GM21529 (cell line): Measurements from ENCODE around the gene HHAT.

Source experiments
- ATAC-seq: cut with Tn5 transposase; IDR thresholded peaks from one replicate; pipeline ENCODE4 v1.9.1; 2021; ENCODE audit not compliant: unreplicated experiment

HHAT gene

DNA sequence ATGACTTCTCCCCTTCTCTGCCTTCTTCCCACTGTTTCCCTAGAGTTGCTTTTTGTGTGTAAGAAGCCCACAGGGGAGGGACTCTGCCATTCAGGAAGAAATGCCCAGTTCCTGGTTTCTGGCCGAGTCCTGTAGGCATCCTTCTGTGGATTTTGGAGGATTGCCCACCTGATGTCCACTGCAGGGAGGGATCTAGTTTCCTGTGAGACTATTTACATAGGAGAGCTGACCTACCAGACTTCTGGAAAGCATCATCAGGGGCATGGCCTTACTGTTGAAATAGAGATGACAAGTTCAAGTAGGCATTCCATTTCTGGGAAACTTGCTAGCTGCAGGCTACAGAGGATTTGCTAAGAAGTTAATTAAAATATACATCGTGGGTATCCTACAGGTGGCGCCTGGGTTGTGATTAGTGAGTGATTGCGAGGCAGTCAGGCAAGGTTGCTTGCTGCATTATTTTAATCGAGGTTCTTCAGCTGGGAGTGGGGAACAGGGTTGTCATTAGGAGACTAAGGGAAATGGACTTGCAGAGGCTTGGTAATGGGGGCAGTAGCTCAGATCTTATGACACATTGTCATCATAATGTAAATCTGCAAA lies 148.7 kb downstream of the HHAT start:
- no peak for ATAC-seq

DNA sequence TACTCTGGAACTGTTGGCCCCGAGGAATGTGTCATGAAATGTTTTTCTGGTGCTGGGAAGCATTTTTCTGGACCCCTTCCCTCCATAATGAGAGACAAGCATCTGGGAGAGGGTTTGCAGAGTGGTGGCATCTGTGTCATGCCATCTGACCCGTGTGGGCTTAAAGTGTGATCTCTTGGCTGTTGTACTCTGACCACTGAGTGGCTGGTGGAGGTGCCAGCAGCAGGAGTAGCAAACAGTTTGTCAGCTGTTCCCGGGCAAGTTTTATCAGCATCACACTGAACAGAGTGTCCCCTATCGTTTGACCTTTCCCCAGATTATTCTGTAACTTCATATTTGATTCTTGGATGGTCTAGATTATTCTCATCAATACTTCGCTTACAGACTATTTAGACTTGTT lies 150.1 kb downstream of the HHAT start:
- ATAC-seq = no peak

DNA sequence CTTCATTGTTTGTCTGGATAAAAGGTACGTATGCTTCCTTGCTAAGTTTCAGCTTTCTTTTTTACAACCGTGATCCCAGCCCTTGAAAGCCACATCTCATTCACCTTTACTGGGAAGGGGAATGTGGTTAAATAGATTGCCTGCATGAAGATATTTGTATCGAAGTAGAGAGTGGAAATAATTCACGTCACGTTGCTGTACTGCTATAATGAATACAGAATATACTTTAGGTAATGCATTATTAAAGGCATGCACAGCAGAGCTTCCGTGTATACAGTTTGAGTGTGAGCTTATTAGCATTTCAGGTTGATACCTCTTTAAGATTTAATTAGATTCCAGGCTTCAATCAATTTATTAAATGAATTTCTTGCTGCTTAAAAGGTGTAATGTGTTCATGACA lies 153.8 kb downstream of the HHAT start:
- no peak for ATAC-seq

DNA sequence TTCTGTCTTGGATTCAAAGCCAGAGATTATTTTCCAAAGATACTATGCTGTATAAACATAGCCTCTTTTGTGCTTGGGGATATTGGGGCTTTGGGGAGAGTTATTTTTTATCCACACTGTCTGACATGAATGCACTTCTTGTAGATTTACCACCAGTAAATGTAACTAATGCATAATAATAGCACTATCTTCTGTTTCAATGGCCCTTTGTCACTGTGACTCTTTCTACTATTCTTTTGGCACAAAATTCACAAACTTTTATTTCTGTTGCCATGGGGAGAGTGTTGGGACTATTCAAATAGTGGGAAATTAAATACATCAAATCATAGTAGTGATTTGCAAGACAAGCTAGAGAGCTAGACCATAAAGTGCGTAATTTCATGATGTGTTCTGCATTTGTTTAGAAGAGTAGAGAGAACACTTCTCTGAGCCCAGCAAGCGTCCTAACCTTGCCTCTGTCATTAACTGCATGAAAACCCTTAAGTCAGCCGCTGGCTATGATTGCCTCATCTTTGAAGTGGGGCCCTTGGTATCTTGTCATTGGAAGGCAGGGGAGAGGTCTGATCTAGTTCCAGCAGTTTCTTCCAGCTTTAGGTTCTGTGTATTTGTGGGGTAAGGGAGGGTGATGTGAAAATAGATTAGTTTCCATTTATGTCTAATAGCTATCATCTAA lies 154.4 kb downstream of the HHAT start:
- ATAC-seq = no peak

DNA sequence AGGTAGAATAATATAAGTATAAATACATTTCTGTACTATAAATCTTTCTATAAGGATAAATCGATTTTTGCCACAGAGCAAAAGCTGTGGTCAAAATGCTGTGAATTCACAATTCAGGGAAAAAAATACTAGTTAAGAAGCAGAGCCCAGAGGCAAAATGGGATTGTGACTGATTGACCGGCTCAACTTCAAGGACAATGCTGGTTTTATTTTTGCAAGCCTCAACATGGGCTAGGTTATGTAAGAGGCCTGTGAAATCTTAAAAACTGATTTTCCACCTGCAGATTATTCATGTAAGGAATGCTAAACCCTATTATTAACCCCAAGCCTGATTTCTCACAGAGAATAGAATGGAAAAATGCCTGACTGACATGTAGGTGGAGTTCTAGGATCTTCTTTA lies 155.1 kb downstream of the HHAT start:
- no peak for ATAC-seq

DNA sequence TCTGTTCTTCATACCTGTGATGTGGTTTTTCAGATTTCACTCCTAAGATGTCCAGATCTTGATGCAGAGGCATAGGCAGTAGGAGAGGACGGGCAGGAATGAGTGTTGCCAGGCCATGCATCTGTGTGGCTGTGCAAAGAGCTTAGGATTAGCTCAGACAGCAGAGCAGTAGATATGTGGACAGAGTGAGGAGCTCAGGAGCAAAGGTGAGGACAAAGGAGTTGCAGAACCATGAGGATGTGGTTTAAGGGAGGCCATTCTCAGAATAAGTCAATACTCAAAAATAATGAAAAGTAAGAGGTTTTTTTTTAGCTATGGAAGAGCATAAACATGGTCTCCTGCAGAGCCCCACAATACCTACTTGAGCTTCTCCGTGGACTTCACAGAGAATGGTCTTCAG lies 158.3 kb downstream of the HHAT start:
- ATAC-seq = no peak

DNA sequence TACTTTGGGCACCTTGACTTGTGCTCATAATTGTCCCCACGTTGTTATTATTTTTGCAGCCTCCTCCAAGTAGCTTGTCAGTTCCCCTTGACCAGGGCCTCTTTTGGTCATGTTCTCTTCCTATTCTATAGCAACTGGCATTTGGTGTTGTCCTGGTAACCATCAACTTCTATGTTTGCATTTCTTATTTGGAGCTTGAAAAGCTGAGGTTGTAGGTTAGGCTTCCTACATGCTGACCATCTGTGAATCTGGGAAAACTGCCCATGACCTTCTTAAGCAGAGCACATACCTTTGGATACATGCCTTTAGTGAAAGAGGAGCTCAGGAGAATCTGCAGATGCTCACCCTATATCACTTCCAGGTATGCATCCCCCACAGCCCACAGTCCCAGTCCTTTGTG lies 160.8 kb downstream of the HHAT start:
- ATAC-seq = no peak

DNA sequence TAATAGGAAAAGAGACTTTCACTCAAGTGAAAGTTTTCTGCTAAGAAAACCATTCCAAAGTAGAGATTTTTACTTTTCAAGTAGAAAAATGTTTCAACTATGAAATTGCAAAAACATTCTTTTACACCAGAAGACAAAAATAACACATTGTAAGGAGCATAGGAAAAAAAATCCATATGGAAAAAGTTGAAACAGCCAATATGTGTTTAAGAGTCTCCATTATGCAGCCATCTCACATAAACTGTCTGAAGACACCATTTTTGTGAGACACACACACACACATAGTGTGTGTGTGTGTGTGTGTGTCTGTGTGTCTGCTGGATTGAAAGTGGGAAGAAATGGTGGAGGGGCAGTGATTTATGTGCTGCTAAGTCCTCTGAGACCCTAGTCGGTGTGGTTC lies 162.1 kb downstream of the HHAT start:
- ATAC-seq = no peak

DNA sequence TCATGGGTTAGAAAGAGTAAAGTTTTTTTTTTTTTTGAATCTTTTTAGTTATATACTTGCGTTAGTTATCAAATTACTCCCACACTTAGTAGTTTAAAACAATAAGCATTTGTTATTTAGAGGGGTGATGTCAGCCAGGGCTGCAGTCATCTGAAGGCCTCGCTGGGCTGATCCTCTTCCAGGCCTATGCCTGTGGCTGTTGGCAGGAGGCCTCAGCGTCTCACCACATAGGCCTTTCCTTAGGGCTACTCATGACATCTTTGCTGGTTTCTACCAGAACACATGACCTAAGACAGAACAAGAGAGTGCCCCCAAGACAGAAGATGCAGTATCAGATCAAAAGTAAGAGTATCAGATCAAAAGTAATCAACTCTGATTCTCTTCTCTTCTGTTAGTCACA lies 167.4 kb downstream of the HHAT start:
- no peak for ATAC-seq

DNA sequence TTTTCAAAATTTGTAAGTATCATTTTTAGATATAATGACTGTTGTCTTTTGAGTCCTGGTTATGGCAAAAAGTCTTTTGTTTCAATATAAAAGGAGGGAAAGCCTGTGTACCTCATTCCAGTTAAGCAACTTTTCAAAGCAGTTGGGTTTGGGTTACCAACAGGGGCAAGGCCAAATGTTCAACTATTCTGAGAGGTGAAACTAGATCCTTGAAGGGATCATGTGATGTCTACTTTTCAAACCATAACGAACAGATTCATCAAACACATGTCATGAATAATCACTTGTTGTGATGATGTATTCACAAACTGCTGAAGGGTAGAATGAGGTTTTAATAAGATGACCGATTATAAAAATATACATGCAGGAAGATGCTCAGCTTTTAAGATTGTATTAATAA lies 171.3 kb downstream of the HHAT start:
- no peak for ATAC-seq

DNA sequence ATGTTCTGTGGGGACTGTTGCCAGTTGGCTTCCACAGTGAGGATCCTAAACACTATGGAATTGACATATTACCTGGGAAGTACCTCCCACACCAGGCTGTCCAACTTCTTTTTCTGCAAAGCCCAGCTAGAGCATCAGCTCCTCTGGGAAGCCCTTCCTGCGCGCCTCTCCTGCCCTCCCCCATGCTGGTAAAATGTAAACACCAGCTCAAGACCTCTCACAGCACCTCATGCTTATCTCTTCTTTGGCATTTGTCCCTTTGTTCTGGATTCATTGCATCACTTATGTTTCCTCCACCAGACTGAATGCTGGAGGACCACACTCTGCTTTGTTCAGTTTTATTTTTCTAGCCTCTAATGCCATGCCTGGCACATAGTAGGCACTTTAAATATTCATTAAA lies 172.1 kb downstream of the HHAT start:
- no peak for ATAC-seq

DNA sequence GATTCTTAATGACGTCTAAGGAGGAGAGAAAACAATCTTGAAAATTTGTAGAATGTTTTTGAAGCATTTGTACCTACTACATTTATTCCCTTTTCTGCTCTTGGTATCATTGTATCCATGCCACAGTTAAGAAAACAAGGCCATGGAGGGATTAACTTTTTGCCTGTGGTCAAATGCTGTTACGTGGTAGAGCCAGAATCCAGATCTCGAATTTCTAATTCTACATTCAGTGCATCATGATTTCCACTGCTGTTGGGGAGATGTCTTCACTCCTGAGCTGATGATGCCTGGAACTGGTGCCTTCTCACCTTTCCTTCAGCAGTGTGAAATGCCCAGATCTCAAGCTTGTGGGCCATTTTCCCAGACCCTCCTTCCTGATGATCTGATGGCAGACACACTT lies 175.6 kb downstream of the HHAT start:
- ATAC-seq = no peak

DNA sequence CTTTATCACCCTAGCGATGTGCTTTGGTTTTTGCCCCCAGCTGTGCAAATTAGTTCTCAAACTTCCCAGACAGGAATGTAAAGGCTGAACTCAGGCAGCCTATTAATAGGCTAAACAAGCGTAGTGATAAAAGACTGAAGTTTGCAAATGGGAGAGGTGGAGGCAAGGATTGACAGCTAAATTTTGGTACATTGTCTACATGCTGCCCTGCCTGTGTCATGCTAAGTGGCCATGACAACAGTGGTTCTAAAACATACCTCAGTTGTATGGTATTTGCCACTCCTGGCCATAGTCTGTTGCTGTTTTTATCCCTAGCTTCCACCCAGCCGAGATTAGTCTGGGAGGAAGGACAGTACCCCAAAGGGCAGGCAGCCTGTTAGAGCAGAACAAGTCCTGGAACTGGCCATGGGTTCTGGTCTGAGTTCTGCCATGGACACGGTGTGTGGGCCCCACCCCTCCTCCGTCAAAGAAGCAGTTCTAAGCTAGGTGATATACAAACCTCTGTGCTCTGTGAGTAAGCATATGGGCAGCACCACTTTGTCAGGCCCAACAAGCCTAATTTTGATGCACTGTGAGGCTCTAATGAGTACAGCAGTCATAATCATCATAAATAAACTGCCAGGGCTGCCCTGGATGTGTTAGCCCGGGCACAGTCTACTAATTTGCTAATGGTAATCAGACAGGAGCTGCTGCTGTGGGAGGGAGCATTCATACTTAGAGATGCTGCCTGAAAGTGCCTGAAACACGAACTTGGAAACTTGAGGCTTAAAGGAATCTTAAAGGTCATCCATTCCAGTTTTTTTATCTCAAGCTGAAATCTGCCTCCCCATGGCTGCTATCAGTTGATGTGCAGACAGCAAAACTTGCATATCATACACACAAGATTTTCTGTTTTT lies 177.1 kb downstream of the HHAT start:
- no peak for ATAC-seq

DNA sequence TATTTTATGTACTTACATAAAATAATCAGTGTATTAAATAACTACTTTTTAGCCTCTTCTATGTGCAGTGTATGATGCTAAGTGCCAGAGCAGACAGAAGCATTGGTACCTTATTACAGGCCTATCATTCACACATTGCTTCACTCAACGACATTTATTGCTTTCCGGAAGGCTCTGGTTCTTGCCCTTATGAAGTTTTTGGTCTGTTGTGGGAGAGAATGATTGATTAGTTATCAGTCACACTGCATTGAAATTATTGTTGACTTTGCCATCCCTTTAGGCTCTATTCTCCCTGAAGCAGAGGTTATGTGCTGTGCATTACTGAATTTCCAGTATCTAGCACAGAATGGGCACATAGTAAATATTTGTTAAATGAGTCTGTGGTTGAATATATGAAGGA lies 178.0 kb downstream of the HHAT start:
- ATAC-seq = no peak

DNA sequence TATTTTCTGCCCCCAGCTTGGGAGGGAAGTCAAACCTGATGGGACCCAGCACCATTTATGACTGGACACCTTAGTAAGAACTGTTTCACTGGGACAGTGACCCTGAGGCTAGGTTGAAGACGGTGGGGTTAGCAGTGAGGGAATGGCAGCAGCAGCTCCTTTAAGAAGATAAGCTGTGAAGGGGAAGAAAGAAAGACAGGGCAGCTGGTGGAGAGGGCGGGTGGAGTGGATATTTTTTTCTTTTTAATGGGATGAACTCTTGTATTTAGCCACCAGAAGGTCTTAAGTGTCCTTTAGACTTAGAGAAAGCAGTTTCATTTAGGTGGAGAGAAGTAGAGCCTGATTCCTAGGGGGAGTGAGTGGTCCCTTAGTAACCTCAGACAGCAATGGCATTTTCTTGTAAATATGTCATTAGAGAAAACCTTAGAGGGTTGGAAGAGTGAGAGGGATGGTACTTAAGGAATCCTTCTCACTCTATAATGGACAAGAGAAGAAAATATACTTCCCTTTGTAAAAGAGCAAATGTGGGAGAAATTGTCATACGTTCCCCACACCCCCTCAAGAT lies 187.5 kb downstream of the HHAT start:
- ATAC-seq = no peak

DNA sequence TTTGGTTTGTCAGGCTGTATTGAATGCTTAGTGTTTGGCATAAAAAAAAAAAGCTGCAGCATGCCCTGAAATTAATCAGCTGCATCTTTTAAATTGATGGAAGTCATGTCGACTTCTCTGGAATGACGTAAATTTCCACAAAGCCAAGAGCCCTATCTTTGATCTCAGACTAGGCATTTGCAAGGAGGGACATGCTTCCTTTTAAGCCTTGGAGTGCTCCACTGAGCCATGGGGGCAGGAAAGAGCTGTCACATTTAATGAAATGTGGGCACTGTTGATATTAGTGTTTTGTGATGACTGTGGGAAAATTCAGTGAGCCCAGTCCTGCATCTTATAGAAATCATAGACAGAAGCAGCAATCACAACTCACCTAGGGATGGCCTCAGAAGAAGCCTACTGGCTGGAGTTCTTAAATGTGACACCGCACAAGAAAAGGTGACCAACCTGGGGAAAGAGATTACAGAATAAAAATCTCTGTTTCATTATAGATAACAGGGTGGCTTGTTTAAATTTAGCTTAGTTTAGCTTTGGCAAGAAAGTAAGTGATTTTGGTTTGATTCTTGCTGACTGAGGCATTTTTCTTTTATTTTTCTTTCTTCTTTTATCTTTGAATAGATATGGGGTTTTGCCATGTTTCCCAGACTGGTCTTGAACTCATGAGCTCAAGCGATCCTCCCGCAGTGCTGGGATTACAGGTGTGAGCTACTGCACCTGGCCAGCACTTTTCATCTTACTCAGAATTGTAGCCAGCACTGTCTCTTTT lies 188.2 kb downstream of the HHAT start:
- no peak for ATAC-seq

DNA sequence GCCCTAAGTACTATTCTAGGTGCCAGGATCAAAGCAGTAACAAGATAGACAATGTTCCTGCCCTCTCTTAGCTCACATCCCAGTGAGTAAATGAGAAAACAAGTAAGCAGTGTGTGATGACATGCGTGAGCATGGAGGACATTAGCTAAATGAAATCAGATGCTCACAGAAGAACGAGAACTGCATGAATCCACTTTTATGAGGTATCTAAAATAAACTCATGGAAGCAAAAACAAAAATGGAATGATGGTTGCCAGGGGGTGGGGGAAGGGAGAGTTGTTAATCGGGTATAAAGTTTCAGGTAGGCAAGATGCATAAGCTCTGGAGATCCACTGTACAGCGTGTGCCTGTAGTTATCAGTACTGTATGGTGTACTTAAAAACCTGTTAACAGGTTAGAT lies 195.1 kb downstream of the HHAT start:
- no peak for ATAC-seq

DNA sequence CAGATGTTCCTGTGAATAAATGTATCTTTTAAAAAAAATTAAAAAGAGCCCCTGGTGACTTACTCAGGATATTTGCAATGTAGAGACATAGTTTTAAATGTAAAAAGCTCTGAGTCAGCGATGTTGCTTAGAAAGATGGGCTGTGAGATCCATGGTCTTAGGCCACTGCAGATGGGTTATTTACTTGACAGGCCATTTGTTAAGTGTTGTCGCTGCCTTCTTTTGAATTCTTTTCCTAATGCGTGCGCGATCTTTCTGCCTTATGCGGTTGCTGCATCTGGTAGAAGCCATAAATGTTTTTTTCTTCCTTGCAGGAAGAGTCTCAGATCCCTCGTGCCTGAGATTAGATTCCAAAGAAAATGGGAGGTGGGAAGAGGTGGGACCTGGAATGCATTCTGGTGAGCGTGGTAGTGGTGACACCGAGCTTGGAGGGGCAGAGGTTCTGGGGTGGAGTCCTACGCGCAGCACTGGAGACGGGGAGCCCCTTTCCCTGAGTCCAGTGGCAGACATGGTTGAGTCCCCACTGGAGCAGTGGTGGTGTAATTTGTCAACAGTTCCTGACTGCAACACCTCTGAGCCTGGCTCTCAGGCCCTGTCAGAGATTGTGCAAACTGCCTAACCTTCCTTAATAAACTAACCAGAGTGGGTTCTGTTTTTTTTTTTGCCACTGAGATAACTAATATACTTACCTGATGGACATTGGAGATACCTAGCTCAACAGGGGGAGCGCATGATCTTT lies 197.2 kb downstream of the HHAT start:
- no peak for ATAC-seq

DNA sequence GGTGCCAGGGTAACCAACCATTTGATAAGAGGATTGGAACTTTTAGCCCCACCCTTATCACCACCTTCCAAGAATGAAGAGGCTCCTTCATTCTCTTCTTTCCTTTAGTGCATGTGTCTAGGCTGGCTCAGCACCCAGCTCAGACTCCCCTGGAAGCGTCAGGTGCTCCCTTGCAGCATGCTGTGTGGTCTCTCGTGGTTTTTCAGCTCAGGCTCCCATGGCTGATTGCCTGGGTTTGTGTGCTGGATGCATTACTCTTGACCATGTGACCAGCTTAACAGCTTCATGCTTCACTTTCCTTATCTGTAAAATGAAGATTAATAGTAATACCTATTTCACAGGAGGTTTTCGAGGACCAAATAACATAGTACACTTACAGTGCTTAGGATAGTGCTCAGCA lies 198.4 kb downstream of the HHAT start:
- no peak for ATAC-seq

DNA sequence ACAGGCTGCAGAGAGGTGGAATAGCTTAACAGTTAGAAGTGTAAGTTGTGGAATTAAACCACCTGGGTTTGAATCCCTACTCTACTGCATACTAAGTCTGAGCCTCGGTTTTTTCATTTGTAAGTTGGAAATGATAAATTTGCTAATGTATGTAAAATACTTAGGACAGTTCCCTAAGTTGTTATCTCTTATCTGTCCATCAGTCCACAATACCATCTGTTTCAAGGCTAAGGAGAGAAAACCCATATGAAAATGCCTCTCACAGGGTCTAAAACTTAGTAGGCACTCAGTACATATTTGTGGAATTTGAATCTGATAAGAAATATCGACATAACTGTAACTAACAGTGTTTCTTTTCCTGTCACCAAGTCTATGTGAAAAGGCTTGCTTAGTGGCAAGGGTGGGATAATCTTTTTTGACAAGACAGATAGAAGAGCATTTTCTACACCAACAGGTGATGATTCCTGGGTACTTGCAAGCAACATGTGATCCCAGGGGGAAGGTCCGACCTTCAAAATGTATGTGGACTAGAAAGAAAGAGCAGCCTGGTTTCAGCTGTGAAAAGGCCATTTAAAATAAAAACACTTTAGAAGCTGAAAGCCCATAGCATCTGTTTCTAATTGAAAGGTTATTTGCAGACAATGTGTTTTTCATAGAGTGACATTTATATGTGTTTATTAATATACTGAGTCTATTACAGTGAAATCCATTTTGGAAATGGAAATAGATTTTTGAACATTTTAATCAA lies 202.9 kb downstream of the HHAT start:
- no peak for ATAC-seq
